Suprapubic skin (tissue), 4 donors: ENCODE data around the gene SLC9A5.

Experiments used
- EP300 ChIP-seq: sonication (generic); formaldehyde crosslinking; IDR thresholded peaks from one replicate; pipeline ENCODE4 v1.6.1; 2017; ENCODE audit warnings: antibody characterized with exemption
- POLR2A ChIP-seq, 2 donors: fragments of 450-650 bp; IDR thresholded peaks; one replicate each; pipeline ENCODE4 v1.6.1; 2017; ENCODE audit warnings: antibody characterized with exemption in 2 of 2, mild to moderate bottlenecking in 2 of 2, moderate library complexity in 2 of 2
- POLR2AphosphoS5 ChIP-seq, 3 donors: sonication (generic); formaldehyde crosslinking; IDR thresholded peaks; one replicate each; pipeline ENCODE4 v1.6.1; 2017; ENCODE audit warnings: antibody characterized with exemption in 3 of 3
- TF ChIP-seq, protein P1 (sequence below), 2 donors: fragments of 200-600 bp in 1 of 2; fragments of 450-650 bp in 1 of 2; sonication (generic) in 1 of 2; IDR thresholded peaks; one replicate each; pipeline ENCODE4 v1.5.1; 2016 to 2019; ENCODE audit warnings: antibody characterized with exemption in 2 of 2, mild to moderate bottlenecking in 1 of 2, moderate library complexity in 1 of 2

DNA sequence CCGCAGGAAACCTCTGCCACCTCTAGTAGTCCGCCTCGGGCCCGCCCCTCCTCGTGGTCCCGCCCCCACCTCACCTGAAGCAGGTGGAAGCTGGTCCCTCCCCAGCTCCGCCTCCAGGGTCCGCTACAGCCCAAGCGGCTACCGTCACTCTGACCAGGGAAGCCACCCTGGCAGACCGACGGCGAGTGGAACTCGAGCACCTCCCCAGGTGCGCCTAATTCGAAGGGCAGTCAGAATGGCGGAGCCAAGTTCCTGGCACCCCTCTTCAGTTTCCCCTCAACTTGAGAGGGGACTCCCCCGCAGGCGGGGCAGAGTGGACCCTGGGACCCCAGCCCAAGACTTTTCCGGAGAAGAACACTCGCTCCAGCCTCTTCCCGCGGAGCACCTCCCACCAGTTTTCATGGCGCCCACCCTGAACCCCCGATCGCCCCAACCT is 2.0 kb upstream of the SLC9A5 start:
- TF ChIP-seq, protein P1, sequence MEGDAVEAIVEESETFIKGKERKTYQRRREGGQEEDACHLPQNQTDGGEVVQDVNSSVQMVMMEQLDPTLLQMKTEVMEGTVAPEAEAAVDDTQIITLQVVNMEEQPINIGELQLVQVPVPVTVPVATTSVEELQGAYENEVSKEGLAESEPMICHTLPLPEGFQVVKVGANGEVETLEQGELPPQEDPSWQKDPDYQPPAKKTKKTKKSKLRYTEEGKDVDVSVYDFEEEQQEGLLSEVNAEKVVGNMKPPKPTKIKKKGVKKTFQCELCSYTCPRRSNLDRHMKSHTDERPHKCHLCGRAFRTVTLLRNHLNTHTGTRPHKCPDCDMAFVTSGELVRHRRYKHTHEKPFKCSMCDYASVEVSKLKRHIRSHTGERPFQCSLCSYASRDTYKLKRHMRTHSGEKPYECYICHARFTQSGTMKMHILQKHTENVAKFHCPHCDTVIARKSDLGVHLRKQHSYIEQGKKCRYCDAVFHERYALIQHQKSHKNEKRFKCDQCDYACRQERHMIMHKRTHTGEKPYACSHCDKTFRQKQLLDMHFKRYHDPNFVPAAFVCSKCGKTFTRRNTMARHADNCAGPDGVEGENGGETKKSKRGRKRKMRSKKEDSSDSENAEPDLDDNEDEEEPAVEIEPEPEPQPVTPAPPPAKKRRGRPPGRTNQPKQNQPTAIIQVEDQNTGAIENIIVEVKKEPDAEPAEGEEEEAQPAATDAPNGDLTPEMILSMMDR (IDR thresholded peaks at IDR 0.05): no peak
- no peak for TF ChIP-seq EP300
- TF ChIP-seq POLR2A (IDR thresholded peaks at IDR 0.05): no peak
- no peak for TF ChIP-seq POLR2AphosphoS5 (IDR thresholded peaks at IDR 0.05)
